Measurements from ENCODE around the gene NCKAP5. TPM values are rescaled to one million over a fixed set of nuclear protein-coding genes. Genes with fewer than 3 reads are reported as not detected.
"Not testable (repeated sequence)": the region's sequence is repeated elsewhere in the genome, so short reads cannot be mapped to it uniquely, and the experiment has no call there.

The NCKAP5 gene
- total RNA-seq, 2 donors from 2014 or later: not detected

DNA sequence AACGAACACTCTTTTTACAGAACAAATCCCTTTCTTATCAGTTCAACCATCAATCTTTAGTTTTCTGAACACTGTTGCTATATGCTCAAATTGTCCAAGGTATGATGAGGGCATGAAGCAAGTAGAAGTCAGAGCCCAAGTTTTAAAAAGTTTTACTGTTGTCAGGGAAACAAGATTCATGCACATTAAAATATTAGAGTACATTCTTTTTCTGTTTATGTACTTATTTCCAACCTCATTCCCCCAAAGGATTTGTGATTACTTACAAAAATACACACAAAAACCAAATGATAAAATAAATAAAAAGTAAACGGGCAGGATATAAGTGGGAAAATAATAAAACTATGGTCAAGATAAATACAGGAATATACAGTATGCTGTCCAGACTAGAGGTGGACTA is 15.4 kb downstream of the NCKAP5 start:
- no peak for ATAC-seq

DNA sequence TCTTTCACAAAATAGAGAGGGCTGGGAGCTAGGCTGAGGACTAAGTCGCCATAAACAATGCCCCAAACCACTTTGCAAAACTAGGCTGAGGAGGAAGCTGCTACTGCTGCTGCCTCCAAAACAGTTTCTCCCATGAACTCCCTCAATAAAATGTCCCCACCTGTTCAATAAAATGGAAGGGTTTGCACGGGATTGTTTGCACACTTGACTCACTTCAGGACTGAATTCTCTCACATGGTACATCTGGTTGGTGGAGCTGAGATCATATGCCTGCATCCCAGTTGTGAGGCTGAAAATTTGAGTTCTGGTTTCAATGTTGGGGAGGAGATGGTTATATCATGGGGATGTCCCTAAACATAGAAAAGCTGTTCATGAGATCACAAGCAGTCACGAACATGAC is 26.5 kb downstream of the NCKAP5 start:
- no peak for ATAC-seq
- H3K9me3 Mint-ChIP-seq: peaks cover 11 to 14% of the 10 kb centered on the region in 2 donors
- no peak overlapping the region for H3K27ac Mint-ChIP-seq
- DNase-seq (ENCODE audit: low spot score in 2 of 2): no peak
- peaks cover 0 to 10% of the 10 kb centered on the region in 2 donors for H3K36me3 Mint-ChIP-seq

More for the DNA sequence above, 15.4 kb downstream of the NCKAP5 start:
- Mint-ChIP-seq H3K36me3 (no peaks in the 10 kb centered on the region), H3K27ac (no peak overlapping the region), H3K9me3 (peaks cover 0 to 6% of the 10 kb centered on the region in 2 donors)
- DNase-seq (ENCODE audit: low spot score in 2 of 2): no peak

DNA sequence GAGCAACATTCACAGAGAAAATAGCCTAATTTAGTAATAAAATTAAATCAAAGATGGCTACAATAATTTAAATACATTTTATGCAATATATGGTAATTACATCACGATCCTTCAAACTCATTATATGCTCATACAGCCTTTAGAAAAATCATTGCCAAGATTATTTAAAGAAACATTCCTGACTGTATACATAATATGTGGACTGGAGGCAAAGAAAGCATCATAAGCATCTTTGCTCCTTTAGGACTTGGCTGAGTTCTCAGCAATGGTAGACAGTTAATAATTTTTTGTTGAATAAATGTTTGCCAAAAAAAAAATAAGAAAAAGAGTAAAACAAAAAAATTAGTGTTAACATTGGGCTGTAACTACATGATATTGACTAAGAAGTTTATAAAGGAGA is 26.9 kb downstream of the NCKAP5 start:
- Mint-ChIP-seq H3K9me3 (peaks cover 6 to 14% of the 10 kb centered on the region in 2 donors), H3K36me3 (peaks cover 0 to 6% of the 10 kb centered on the region in 2 donors), H3K27ac (no peak overlapping the region)
- DNase-seq (ENCODE audit: low spot score in 2 of 2): no peak
- no peak for ATAC-seq

DNA sequence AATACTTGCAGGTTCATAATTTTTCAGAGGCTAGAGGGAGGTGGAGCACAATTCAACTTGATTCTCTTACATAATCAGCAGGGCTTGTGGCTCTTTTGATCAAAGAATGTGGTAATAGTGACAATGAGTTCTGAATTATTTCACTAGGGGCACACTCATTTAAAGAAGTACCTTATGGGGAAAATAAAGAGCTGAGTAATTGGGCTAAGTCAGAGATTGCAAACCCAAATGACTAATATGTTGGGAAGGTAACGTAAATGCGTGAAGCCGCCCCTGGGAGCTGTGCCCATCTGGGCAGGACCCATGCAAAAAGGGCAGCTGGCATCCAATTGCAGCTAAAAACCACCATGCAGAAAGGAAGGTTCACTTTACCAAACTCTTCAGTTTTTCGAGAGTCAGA is 35.3 kb downstream of the NCKAP5 start:
- H3K27ac Mint-ChIP-seq: no peak overlapping the region
- DNase-seq (ENCODE audit: low spot score in 2 of 2) (no peak), ATAC-seq (no peak)
- no peaks in the 10 kb centered on the region for H3K36me3 Mint-ChIP-seq
- H3K9me3 Mint-ChIP-seq: peaks cover 0 to 8% of the 10 kb centered on the region in 2 donors

DNA sequence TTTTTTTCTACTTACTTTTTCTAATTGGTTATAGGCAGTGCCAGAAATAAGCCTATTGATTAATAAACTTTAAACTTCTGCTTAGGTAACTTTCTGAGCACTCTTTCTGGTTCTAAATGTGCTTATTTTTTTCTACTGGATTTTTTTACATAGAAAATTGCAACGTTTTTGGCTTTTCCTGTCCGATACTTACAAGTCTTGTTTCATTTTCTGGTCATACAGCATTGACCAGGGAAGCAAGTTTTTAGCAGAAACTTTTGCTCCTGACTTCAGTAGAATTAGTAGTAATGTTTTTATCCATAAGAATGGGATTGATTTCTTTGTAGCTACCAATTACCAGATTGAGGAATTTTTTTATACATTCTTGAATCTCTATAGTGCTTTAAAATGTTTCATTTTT is 36.9 kb downstream of the NCKAP5 start:
- Mint-ChIP-seq H3K36me3 (no peaks in the 10 kb centered on the region), H3K27ac (no peak overlapping the region), H3K9me3 (peaks cover 0 to 8% of the 10 kb centered on the region in 2 donors)
- DNase-seq (ENCODE audit: low spot score in 2 of 2) (no peak), ATAC-seq (no peak)

DNA sequence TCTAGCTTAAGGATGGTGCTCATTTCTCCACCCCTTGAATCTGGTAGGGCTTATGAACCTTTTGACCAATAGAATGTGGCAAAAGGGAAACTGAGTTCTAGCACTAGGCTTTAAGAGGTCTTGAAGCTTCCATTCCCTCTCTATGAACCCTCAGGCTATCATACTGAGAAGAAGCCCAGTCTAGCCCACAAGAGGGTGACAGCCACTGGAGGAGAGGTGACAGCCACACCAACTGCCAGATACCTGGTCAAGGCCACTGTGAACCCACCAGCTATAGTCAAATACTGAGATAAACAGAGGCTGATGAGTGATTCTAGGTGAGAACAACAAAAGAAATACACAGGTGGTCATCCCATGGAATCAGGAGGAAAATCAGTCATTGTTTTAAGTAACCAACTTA is 37.6 kb downstream of the NCKAP5 start:
- DNase-seq (ENCODE audit: low spot score in 2 of 2) (no peak), ATAC-seq (no peak)
- peaks cover 0 to 4% of the 10 kb centered on the region in 2 donors for H3K9me3 Mint-ChIP-seq
- H3K36me3 Mint-ChIP-seq: no peaks in the 10 kb centered on the region
- no peak overlapping the region for H3K27ac Mint-ChIP-seq

DNA sequence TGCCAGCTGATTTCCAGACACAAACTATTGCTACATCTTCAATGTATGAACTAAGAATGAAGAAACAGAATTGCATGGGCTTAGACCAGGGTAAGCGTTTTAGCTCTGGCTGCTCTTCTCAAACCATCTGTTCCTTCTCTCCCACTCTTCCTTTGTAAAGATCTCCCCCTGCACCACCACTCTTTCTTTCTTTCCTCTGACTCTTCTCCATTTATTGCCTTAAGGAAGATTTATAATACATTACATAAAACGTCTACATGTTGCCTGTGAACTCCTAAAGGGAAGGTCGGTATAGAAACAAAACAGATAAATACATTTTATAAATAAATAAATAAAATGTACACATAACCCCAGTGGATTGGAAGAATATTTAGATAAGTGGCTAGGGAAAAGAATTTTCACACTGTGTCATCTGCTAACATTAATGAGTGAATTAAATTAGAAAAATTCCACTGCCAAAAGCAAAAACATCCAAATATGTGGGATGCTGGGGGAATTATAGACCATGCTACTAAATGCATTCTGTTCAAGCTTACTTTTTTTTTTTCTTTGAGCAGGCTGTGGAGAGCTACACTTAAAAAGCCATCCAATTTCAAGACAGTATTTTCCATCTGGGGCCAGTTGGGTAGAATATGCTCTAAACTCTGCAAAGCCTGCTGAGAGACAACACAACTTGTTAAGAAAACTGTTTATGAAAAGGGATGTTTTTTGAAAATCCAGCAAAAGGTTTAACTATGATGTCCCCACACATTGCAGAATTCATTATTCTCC is 41.5 kb downstream of the NCKAP5 start:
- DNase-seq (ENCODE audit: low spot score in 2 of 2): no peak
- no peaks in the 10 kb centered on the region for H3K36me3 Mint-ChIP-seq
- no peak overlapping the region for H3K27ac Mint-ChIP-seq
- ATAC-seq: no peak
- peaks cover 5 to 7% of the 10 kb centered on the region in 2 donors for H3K9me3 Mint-ChIP-seq

DNA sequence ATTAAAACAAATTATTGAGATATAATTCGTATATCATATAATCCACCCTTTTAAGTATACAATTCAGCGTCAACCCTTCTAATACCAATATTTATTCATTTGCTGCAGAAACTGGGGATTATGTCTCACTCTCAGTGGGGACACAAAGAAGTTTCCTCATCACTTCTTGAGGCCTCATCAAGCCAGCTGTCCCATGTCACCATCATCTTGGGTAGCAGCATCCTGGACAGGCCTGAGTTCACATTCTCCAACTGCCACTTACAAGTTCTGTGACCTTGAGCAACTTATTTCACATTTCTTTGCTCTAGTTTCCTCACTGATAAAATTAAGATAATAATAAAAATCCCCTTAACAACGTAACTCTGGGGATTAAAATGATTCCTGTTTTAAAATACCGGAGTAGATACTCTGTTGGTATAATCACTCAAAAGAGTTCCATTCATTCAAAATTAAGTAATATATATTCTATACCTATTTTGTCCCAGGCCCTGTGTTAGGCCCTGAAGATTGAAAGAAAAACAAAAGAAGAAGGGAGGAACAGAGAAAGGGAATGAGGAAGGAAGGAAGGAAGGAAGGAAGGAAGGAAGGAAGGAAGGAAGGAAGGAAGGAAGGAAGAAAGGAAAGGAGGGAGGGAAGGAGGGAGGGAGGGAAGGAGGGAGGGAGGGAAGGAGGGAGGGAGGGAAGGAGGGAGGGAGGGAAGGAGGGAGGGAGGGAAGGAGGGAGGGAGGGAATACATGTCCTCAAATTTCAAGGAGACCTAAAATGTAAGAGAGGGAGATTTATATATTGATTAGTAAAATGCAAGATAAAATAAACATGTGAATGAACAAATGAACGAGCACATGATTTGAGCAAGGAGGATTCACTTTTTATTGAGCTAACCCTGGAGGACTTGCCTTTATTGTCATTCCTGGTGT is 42.4 kb downstream of the NCKAP5 start:
- H3K36me3 Mint-ChIP-seq: no peaks in the 10 kb centered on the region
- ATAC-seq: no peak
- no peak for DNase-seq (ENCODE audit: low spot score in 2 of 2)
- H3K27ac Mint-ChIP-seq: peak overlapping the region in 1 of 2 donors; percentile 54
- peaks cover 5% of the 10 kb centered on the region in 2 donors for H3K9me3 Mint-ChIP-seq

DNA sequence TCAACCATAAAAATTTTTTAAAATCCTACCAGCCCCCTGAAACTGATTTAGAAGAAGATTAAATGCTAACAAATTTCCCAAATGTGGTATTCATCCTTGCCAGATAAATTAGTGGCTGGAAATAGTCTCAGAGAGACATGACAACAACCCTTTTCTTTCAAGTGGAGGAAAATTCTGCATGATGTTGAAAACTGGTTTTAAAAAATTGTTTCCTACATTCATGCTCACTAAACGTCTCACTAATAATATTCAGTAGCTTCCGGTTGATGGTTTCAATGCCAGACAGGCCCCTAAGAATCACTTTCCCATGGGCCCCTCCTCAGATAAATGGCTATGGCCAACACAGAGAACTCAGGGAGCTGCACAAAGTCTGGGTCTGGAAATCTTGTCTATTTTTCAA is 43.2 kb downstream of the NCKAP5 start:
- peaks cover 3 to 5% of the 10 kb centered on the region in 2 donors for H3K9me3 Mint-ChIP-seq
- no peaks in the 10 kb centered on the region for H3K36me3 Mint-ChIP-seq
- no peak for ATAC-seq
- H3K27ac Mint-ChIP-seq: no peak overlapping the region
- no peak for DNase-seq (ENCODE audit: low spot score in 2 of 2)

DNA sequence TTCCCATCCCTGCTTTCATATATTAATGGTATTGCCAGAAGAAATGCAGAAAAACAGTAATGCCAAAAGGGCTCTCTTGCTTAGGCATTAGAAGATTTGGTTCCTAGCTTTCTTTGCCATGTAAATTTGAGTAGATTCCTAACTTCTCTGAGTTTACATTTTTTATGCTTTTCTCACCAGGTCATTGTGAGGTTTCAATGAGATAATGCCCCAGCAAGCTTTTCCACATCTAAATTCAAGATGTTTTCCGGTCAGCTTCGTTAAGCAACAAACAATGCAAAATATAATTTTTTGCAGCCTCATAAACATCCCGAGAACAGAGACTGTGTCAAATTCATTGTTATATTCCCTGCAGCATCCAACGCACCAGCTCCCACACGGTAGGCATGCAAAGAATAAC is 44.9 kb downstream of the NCKAP5 start:
- DNase-seq (ENCODE audit: low spot score in 2 of 2): no peak
- Mint-ChIP-seq H3K27ac (no peak overlapping the region), H3K36me3 (no peaks in the 10 kb centered on the region), H3K9me3 (peaks cover 3 to 5% of the 10 kb centered on the region in 2 donors)
- ATAC-seq: no peak

DNA sequence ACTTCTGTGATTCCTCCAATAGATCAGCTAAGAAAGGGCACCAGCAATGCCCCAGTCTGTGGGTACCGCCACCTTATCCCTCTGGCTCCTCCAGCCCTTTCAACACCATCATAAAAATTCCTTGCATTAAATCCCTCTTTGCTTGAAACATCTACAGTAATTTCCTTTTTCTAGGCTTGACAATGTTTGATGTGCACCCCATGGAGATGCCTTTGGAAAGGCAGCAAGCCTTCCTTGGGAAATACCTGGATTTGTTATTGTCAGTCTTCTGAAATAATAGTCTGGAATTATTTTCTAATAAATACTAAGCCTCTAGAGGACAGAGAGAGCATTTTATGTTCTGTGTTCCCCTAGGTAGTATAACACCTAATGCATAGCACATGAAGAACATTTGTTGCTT is 46.1 kb downstream of the NCKAP5 start:
- no peaks in the 10 kb centered on the region for H3K36me3 Mint-ChIP-seq
- ATAC-seq (no peak), DNase-seq (ENCODE audit: low spot score in 2 of 2) (no peak)
- no peak overlapping the region for H3K27ac Mint-ChIP-seq
- peaks cover 3 to 5% of the 10 kb centered on the region in 2 donors for H3K9me3 Mint-ChIP-seq

DNA sequence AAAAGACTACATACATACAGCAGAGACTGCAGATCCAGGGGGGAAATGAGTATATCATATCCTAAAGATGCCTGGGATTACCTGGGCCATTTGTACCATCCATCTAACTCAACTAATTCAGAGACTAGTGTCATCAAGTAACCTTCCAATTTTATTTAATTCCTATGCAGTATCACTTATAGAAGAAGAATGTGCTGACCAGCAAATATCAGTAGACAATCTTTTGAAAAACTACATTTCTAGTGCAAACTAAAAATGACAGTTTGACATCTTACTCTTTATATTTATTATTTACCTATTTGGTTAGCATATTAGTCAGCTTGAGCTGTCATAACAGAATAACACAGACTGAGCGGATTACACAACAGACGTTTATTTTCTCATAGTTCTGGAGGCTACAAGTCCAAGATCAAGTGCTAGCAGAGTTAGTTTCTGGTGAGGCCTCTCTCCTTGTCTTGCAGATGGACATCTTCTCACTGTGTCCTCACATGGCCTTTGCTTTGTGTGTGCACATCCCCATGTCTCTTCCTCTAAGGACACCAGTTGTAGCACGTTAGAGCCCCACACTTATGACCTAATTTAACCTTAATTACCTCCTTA is 47.0 kb downstream of the NCKAP5 start:
- ATAC-seq: no peak
- Mint-ChIP-seq H3K9me3 (peaks cover 3 to 5% of the 10 kb centered on the region in 2 donors), H3K36me3 (no peaks in the 10 kb centered on the region), H3K27ac (no peak overlapping the region)
- DNase-seq (ENCODE audit: low spot score in 2 of 2): no peak

DNA sequence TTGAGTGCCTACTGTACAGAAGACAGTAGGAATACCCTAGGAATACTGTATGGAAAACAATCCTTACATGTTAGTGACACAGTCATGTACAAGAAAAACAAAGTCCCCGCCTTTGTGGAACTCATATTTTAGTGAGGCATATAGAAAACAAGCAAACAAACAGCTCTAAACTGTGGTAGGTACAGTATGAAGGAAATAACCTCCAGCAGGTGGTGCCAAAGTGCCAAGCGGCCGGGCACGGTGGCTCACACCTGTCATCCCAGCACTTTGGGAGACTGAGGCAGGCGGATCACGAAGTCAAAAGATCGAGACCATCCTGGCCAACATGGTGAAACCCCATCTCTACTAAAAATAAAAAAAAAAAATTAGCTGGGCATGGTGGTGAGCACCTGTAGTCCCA is 48.6 kb downstream of the NCKAP5 start:
- not testable (repeated sequence) for H3K9me3 Mint-ChIP-seq; H3K36me3 Mint-ChIP-seq; ATAC-seq; H3K27ac Mint-ChIP-seq; DNase-seq (ENCODE audit: low spot score in 2 of 2)

DNA sequence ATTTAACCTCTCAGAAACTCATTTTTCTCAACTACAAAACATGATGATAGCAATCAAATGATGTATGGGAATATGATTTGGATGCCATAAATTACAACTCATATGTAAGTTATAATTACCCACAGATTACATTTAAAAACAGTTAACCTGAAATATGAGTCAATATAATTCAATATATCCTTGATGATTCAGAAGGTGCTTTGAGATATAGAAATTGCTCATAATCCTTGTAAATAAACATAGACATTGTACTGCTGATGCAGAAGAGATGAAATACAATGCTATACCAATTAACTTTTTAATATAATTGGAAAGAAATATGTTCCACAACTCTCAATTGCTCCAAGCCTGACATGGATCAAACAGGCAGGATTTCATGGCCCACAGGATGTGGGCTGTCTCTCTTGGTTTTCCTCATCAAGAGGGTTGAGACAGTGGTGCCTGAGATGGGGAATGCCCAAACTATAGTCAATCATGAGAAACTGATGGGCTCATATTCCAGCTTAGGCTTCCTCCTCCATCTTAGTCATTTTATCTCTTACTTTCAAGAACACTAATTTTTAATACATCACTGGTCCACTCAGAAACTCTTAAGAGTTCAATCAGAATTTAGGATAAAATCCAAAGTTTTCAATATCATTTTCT is 49.4 kb downstream of the NCKAP5 start:
- ATAC-seq: no peak
- Mint-ChIP-seq H3K9me3 (peaks cover 3 to 5% of the 10 kb centered on the region in 2 donors), H3K27ac (no peak overlapping the region), H3K36me3 (no peaks in the 10 kb centered on the region)
- no peak for DNase-seq (ENCODE audit: low spot score in 2 of 2)

DNA sequence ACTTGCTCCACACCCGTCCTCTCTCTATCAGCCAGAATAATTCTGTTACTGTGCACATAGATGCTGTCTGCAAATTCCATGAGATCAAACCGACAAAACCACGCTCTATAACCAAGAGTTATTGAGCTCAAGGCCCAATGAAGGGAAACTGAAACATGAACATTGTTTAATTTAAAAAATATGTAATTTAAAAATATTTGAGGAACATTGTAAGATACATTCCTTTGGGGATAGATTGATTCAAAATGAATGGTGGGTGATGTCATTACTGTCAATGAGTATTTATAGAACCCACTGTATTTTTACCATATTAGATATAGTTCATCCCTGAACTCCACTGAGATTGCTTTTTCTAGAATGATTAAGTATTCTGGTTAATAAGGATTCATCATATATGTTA is 50.4 kb downstream of the NCKAP5 start:
- no peak for ATAC-seq
- no peak overlapping the region for H3K27ac Mint-ChIP-seq
- peaks cover 0 to 3% of the 10 kb centered on the region in 2 donors for H3K9me3 Mint-ChIP-seq
- DNase-seq (ENCODE audit: low spot score in 2 of 2): no peak
- H3K36me3 Mint-ChIP-seq: no peaks in the 10 kb centered on the region

DNA sequence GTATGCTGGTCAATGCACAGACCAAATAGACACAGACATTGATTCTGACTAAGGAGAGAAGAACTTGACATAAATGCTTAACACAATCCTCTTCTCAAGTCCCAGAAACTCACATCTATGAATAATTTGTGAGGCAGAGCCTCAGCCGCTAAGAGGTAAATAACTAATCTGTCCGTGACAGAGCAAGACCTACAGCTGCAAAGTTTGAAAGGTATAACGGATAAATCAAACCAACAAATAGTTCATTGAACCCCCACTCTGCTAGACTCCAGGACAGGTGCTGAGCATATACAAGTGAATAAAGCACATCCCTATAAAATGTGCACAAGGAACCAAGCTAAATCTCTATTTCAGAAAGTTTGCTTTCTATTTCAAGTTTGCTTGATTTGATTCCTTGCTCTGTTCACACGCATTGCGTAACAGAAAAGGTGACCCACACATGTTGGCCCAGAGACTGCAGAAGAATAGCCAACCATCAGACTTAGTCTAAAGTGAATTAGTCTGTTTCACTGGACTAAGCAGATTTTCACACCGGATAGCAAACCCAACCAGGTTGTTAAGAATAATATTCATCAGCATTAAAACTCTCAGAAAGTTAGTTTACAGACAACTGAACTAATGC is 51.7 kb downstream of the NCKAP5 start:
- DNase-seq (ENCODE audit: low spot score in 2 of 2): no peak
- ATAC-seq: no peak
- H3K27ac Mint-ChIP-seq: no peak overlapping the region
- no peaks in the 10 kb centered on the region for H3K9me3 Mint-ChIP-seq
- H3K36me3 Mint-ChIP-seq: no peaks in the 10 kb centered on the region
